ENCODE measurements around the gene CNTN1. TPM values are rescaled to one million over a fixed set of nuclear protein-coding genes. Genes with fewer than 3 reads are reported as not detected.

CNTN1 gene
- total RNA-seq, 1 experiment from 2014 or later: 6.5 TPM

DNA sequence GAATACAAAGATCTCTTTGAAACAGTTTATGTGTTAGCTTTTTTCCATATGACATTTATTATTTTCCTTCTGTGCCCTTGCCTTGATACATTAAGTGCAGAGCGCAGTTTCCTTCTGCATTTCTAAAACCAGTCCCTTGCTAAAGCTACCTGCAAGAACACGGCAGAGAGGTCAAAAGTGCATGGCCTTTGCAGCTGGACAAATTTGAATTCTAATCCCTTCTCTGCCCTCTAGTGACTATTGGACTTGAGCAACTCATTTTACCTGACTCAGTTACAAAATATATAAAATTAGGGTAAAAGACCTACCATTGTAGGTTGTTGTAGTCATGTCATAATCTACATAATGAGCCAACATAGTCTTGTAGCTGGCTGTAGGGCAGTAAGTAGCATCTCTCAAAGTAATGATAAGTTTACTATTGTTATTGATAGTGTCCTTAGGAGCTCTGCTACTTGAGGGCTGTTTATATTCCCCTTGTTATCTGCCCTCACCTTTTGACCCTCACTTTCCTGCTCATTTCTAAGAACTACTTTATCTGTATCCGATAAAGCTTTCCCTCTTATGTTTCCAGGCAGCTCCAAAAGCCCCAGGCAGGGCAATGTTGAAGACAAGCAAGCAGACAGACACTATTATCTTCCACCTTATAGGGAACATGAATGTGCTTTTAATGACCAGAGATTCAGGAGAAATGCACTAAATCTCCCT lies 375.9 kb downstream of the CNTN1 start:
- no peak overlapping the region for H2BK20ac ChIP-seq (ENCODE audit: low read depth, low read length, poor library complexity, severe bottlenecking)
- H4K5ac ChIP-seq (ENCODE audit: insufficient read length, low read depth, low read length): no peak overlapping the region
- WGBS (ENCODE audit: extremely low coverage, insufficient read length, low lambda C conversion rate): no CpG with 5 or more reads among the region's 3 CpGs
- H3K9ac ChIP-seq (ENCODE audit: extremely low read depth, insufficient read length, low read length): no peak overlapping the region
- no peak overlapping the region for H3K23ac ChIP-seq (ENCODE audit: insufficient read length, low read depth, low read length)
- Mint-ChIP-seq H3K27me3 (ENCODE audit: low read depth) (no peaks in the 10 kb centered on the region), H3K4me1 (peaks cover 2% of the 10 kb centered on the region in 2 experiments; a peak in 2 of 4 replicates), H3K27ac (no peak overlapping the region; a peak in 1 of 7 replicates), H3K9me3 (no peaks in the 10 kb centered on the region), H3K36me3 (ENCODE audit: insufficient read depth in 1 of 3, low read depth in 3 of 3) (no peaks in the 10 kb centered on the region), H3K4me3 (no peak overlapping the region)
- no peaks in the 10 kb centered on the region for H3K23me2 ChIP-seq (ENCODE audit: insufficient read length, low read depth, low read length, poor library complexity, severe bottlenecking)
- no peaks in the 10 kb centered on the region for H4K20me1 ChIP-seq (ENCODE audit: control insufficient read depth, insufficient read depth, insufficient read length)
- H2AK5ac ChIP-seq (ENCODE audit: insufficient read length, low read length): no peak overlapping the region
- no peak for DNase-seq
- no peaks in the 10 kb centered on the region for H3K79me1 ChIP-seq (ENCODE audit: insufficient read depth, low read depth, low read length, poor library complexity, severe bottlenecking)
- H4K8ac ChIP-seq (replicated peaks; ENCODE audit: insufficient read length, low read depth, low read length): no peak overlapping the region
- H4K91ac ChIP-seq (ENCODE audit: insufficient read length, low read depth, low read length): no peak overlapping the region
- no peak overlapping the region for H2BK120ac ChIP-seq (ENCODE audit: low read depth, low read length, poor library complexity, severe bottlenecking)
- H3K4ac ChIP-seq (ENCODE audit: low read depth, low read length): no peak overlapping the region
- no peaks in the 10 kb centered on the region for H3K79me2 ChIP-seq (ENCODE audit: insufficient read depth, low read length)
- TF ChIP-seq, protein P1, sequence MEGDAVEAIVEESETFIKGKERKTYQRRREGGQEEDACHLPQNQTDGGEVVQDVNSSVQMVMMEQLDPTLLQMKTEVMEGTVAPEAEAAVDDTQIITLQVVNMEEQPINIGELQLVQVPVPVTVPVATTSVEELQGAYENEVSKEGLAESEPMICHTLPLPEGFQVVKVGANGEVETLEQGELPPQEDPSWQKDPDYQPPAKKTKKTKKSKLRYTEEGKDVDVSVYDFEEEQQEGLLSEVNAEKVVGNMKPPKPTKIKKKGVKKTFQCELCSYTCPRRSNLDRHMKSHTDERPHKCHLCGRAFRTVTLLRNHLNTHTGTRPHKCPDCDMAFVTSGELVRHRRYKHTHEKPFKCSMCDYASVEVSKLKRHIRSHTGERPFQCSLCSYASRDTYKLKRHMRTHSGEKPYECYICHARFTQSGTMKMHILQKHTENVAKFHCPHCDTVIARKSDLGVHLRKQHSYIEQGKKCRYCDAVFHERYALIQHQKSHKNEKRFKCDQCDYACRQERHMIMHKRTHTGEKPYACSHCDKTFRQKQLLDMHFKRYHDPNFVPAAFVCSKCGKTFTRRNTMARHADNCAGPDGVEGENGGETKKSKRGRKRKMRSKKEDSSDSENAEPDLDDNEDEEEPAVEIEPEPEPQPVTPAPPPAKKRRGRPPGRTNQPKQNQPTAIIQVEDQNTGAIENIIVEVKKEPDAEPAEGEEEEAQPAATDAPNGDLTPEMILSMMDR (conservative IDR thresholded peaks at IDR 0.05): no peak
- no peak overlapping the region for H3K4me2 ChIP-seq (ENCODE audit: insufficient read depth, insufficient read length, low read length)
- no peak overlapping the region for H2AFZ ChIP-seq (ENCODE audit: low read length)
- H3K56ac ChIP-seq (ENCODE audit: insufficient read length, low read depth, low read length): no peak overlapping the region
- no peaks in the 10 kb centered on the region for H3K9me3 ChIP-seq (ENCODE audit: control insufficient read depth, low read depth, low read length)
- H3K18ac ChIP-seq (ENCODE audit: insufficient read length, low read depth, low read length): no peak overlapping the region
- H3T11ph ChIP-seq (ENCODE audit: low read length): no peak overlapping the region
- H3K4me1 ChIP-seq (ENCODE audit: insufficient read depth, low read length): no peaks in the 10 kb centered on the region
- no peak overlapping the region for H2BK15ac ChIP-seq (ENCODE audit: low read depth, low read length)
- no peak overlapping the region for H2BK12ac ChIP-seq (ENCODE audit: insufficient read length, low read depth, low read length)
- H3K14ac ChIP-seq (ENCODE audit: insufficient read depth, low read length): no peak overlapping the region
- H2BK5ac ChIP-seq (ENCODE audit: insufficient read length, low read length): no peak overlapping the region
- H3K27ac ChIP-seq (ENCODE audit: insufficient read length, low read depth, low read length): no peak overlapping the region
- H3K27me3 ChIP-seq (ENCODE audit: insufficient read depth, low read length): no peaks in the 10 kb centered on the region

All from H9 (cell line).